ENCODE data around the gene VRK2.
"Not testable (repeated sequence)": the region's sequence is repeated elsewhere in the genome, so short reads cannot be mapped to it uniquely, and the experiment has no call there.

Gene VRK2

DNA sequence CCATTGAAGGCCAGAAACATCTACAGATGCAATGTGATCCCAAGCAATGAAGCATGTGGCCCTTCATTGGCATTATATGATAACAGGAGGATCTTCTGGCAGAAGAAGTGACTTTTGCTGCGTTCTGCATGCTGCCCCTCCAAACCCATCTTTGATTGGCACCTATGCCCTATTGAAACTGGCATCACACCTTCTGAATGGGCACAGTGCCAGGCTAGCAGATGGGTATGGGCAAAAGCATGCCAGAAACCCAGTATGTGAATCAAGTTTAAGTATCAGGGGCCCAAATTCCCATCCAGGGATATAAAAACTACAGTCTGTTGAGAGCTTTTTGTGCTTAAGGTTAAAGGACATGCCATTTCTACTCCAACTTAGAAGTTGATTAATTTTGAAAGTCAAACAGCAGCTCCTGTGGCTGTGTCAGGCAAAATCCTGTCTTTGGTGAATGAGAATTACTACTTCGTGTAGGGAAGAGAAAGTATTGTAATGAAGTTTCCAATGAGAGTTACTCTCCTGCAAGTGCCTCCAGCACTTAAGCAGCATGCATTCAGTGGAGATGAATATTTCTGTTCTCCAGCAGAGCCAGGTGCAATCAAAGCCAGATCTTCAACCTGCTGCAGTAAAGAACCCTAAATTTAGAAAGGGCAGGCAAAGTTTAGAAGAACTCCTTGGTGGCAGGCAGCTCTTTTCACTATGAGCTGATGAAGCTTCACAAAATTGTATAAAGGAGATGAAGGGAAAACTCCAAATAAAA lies 8.6 kb downstream of the VRK2 start:
- no peak for DNase-seq

DNA sequence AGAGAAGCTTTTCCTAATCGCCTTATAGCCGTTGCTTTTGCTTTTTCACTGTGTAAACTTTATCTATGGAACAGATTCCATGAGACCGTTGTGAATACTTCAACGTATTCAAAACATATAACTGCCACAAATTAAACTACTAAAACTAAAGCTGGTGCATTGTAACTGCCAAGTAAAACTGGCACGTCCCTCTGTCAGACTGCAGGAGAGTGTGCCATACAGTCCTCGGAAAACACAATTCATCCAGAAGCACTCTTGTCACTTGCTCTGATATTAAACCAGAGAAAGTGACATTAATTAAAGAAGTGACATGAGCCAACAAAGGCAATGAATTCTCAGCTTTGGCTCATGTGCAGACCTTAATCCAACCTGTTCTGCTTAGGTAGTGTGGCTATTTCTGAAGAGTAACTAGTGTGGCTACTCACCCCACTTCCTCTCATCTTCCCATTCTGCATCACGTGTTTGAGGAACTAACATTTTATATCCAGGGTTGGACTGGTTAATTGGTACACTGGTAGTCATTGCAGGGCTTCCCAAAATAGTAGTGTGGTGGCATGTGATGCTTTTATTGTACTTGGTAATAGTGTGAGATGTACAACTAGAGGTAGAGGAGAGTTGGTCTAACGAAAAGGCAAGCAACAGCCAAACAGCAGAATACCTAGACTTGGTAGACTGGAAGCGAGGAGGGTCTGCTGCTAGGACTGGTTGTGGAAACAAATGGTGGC lies 9.7 kb downstream of the VRK2 start:
- no peak for DNase-seq

- DNase-seq: no peak
Observed at GRCh38 chr2:58057707-58058530, 11.3 kb downstream of the VRK2 start.

DNA sequence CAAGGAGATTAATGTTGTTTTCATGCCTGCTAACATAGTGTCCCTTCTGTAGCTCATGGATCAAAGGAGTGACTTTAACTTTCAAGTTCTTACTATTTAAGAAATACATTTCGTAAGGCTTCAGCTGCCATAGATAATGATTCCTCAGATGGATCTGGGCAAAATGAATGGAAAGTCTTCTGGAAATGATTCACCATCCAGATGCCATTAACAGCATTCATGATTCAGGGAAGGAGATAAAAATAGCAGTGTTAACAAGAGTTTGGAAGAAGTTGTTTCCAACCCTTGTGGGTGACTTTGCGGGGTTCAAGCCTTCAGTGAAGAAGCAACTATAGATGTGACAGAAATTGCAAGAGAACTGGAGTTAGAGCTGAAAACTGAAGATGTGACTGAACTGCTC lies 17.0 kb downstream of the VRK2 start:
- no peak for DNase-seq

DNA sequence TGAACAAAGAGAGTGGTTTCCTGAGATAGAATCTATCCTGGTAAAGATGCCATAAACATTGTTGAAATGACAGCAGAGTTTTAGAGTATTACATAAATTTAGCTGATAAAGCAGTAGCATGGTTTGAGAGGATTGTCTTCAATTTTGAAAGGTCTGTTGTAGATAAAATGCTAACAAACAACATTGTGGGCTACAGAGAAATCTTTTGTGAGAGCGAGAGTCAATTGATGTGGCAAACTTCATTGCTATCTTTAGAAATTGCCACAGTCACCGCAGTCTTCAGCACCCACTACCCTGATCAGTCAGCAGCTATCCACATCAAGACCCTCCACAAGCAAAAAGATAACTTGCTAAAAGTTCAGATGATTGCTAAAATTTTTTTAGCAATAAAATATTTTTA lies 17.5 kb downstream of the VRK2 start:
- DNase-seq: no peak

GRCh38 chr2:58065248-58065647 lies 18.6 kb downstream of the VRK2 start:
- DNase-seq: no peak

GRCh38 chr2:58067001-58067400 lies 20.4 kb downstream of the VRK2 start:
- DNase-seq: no peak

GRCh38 chr2:58070765-58071164 lies 24.2 kb downstream of the VRK2 start:
- no peak for DNase-seq

GRCh38 chr2:58072102-58072501 lies 25.5 kb downstream of the VRK2 start:
- DNase-seq: no peak

- no peak for DNase-seq
Observed at GRCh38 chr2:58073008-58073407, 26.4 kb downstream of the VRK2 start.

- DNase-seq: no peak
Observed at GRCh38 chr2:58073751-58074150, 27.1 kb downstream of the VRK2 start.

- DNase-seq: no peak
Observed at GRCh38 chr2:58081000-58081399, 34.4 kb downstream of the VRK2 start.

GRCh38 chr2:58089081-58089480 lies 42.5 kb downstream of the VRK2 start:
- DNase-seq: no peak

DNA sequence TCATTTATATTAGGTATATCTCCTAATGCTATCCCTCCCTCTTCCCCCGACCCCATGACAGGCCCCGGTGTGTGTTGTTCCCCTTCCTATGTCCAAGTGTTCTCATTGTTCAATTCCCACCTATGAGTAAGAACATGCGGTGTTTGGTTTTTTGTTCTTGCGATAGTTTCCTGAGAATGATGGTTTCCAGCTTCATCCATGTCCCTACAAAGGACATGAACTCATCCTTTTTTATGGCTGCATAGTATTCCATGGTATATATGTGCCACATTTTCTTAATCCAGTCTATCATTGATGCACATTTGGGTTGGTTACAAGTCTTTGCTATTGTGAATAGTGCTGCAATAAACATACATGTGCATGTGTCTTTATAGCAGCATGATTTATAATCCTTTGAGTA lies 46.2 kb downstream of the VRK2 start:
- DNase-seq: not testable (repeated sequence)

- DNase-seq: no peak
Observed at GRCh38 chr2:58097025-58097424, 50.4 kb downstream of the VRK2 start.

DNA sequence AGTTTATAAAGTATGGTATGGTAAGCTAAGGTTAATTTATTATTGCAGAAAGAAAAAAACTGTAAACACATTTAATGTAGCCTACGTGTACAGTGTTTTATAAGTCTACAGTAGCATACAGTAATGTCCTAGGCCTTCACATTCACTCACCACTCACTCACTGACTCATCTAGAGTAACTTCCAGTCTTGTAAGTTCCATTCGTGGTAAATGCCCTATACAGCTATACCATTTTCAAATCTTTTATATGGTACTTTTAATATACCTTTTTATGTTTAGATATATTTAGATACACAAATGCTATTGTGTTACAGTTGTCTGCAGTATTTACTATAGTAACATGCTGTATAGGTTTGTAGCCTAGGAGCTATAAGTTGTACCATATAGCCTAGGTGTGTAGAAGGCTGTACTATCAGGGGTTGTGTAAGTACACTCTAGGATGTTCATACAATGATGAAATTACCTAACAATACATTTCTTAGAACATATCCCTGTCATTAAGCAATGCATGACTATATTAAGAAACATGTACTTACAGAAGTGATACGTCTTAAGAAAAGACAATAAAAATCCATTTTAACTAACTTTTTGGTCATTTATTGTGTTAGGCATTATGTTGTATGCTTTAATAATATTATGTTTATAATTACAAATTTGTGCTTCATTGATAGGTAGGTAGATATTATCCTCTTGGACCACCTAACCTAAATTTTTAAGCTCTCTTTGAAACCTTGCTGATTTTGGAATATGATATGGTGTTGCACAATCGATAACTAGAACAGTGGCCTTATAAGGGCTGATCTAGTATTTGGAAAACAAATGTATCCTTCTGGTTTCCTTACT lies 51.9 kb downstream of the VRK2 start:
- no peak for DNase-seq

- no peak for DNase-seq
Observed at GRCh38 chr2:58099096-58099769, 52.6 kb downstream of the VRK2 start.

DNA sequence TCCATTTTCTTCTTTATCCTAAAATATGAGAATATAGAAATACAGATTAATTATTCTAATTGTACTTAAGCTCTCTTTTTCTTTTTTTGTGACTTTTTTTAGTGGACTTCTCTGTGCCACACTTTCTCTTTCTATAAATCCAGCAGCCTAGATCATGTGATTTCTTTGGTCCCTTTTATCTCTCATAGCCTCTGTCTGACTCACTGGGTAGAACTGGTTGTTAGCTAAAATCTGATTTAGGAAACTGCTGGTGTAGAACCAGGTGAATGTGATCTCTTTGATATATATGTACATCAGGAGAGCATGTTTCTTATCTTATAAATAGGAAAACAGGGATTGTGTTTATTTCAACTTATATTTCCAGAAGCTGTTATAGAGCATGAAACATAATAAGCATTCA lies 54.9 kb downstream of the VRK2 start:
- no peak for DNase-seq

DNA sequence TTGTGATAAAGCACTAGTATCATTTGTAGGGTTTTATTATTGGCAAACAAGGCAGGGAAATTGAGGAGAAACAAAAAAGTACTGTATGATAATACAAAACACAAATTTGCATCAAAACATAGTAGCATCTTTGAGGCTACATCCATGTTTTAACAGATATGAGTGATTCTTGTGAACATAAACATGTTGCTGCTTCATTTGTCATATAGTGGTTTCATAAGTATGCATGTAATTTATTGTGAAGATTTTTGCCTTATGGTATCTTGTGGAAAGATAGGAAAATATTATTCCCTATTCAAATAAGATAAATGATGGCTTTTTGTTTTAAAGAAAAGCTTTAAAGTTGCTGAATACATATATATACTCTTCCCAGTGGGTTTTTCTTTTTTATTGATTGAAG lies 60.3 kb downstream of the VRK2 start:
- no peak for DNase-seq

DNA sequence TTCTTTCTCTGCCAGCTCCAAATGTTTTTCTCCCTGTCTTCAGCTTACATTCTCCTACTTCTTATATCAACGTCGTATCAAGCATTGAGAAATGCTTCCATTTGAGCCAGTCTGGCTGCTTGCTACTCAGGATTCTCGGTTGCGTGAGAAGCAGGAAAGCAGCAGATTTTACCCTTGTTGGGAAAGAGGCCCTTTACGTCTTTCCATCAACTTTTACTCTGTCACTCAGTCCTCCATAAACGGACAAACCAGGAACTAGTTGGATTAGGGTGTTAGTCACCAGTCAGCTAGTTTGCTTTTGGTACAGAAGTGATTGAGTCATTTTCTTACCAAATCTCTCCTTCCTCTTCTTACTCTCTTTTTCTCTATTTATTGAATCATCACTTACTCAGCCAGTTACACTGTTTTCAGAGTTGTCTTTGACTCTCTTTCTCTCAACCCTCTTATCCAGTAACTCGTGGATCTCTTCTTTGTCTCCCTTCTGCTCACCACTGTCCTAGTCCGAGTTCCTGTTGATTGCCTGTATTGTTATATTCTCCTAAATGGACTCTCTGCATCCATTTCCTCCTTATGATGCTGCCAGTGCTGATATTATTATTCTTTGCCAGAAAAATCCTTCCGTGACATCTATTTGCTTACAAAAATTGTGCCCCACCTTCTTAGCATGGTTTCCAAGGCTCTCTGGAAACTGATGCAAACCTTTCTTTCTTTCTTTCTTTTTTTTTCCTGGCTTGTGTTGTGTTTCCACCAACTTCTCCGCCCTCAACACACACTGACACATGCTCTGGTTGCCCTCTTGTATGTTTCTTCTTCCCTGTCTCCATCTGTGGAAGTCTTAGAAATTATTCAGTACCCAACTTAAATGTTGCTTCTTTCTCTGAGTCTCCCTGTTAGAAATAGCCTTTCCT lies 61.5 kb downstream of the VRK2 start:
- DNase-seq: no peak

- DNase-seq: no peak
Observed at GRCh38 chr2:58109481-58109880, 62.9 kb downstream of the VRK2 start.
